Body of pancreas (tissue), 4 donors: ENCODE data around the gene PRSS53. TPM values are rescaled to one million over a fixed set of nuclear protein-coding genes. Genes with fewer than 3 reads are reported as not detected.

Experiments used
- ATAC-seq: fragments of 150-250 bp; one replicate; pipeline ENCODE4 v1.9.1; 2016
- DNase-seq, 4 donors: peaks; one replicate each; pipeline ENCODE4 v3.0.0-alpha.2; 2019
- H3K27ac ChIP-seq, 4 donors: fragments of 200-600 bp; sonication (generic); 1 replicate in 3 of 4; 2 replicates in 1 of 4; pipeline versions ENCODE4 v1.5.1 to v1.6.1; 2016 to 2019; ENCODE audit warnings: mild to moderate bottlenecking in 1 of 4, mixed read lengths in 1 of 4, moderate library complexity in 1 of 4
- H3K27me3 ChIP-seq, 2 donors: fragments of 200-600 bp; sonication (generic); one replicate each; pipeline ENCODE4 v1.6.0; 2016; ENCODE audit warnings: mild to moderate bottlenecking in 1 of 2
- H3K36me3 ChIP-seq, 2 donors: fragments of 200-600 bp; sonication (generic); replicated peaks in 1 of 2; 2 replicates each; pipeline ENCODE4 v1.5.1; 2016; ENCODE audit warnings: low read depth in 2 of 2; ENCODE audit not compliant: insufficient read depth in 1 of 2
- H3K4me1 ChIP-seq: fragments of 200-600 bp; sonication (generic); one replicate; pipeline ENCODE4 v1.6.0; 2016
- H3K4me3 ChIP-seq, 2 donors: fragments of 200-600 bp; sonication (generic); 1 replicate in 1 of 2; 2 replicates in 1 of 2; pipeline ENCODE4 v1.5.1; 2016 to 2019
- H3K9me3 ChIP-seq, 3 donors: fragments of 200-600 bp; sonication (generic); 1 replicate in 2 of 3; 2 replicates in 1 of 3; pipeline ENCODE4 v1.5.1; 2016
- POLR2A ChIP-seq, 3 donors: fragments of 450-650 bp; IDR thresholded peaks; one replicate each; pipeline ENCODE4 v1.6.1; 2016; ENCODE audit warnings: antibody characterized with exemption in 3 of 3, mild to moderate bottlenecking in 2 of 3
- WGBS, 2 donors: methylation state at CpG; one replicate each; pipeline ENCODE4 v1.1.5; 2017; 5-methylcytosine and 5-hydroxymethylcytosine counted together
- intact Hi-C: fragments of 100-400 bp; cut with DNase I; formaldehyde crosslinking; loops from one replicate; pipeline ENCODE4 v1.15.1; 2023
- total RNA-seq, 2 donors: library from RNA; depleted of rRNA; stranded (reverse); fragments of >200 nt; gene quantifications; one replicate each; pipeline ENCODE4 v1.1.0, GENCODE V29; 2016
- TF ChIP-seq, protein P1 (sequence below), 7 experiments: fragments of 450-650 bp in 4 of 7; fragments of 200-600 bp in 3 of 7; sonication (generic) in 3 of 7; IDR thresholded peaks; one replicate each; pipeline ENCODE4 v1.5.1; 2016 to 2019; ENCODE audit warnings: antibody characterized with exemption in 7 of 7

The PRSS53 gene
- total RNA-seq, 2 donors from 2014 or later = 3.0 to 6.0 TPM

DNA sequence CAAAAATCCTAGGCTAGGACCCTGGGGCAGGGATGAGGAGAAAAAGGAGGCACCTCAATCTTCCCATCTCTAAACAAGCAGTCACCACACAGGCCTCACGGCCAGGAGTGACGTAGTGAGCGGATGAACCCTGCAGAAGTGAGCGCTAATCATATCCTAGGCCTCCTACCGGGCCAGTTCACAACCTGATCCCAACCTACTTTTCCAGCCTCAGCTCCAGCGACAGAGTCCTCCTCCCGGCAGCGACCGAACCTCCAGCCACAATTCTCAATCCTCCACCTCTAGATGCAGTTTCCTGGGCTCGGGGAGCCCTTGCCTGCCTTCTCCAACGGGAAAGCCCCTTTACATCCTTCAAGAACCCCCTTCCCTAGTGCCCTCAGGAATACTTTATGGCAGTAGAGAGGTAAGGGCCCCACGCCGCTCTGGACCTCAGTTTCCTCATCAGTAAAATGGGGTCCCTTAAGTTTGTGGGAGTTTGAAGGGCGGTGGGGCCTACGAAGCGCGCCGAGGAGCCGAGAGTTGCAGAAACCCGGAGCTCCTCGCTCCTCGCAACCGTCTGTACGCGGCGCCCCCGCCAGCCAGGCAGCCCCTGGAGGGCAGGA, 16.1 kb downstream of the PRSS53 start:
- ATAC-seq (no peak), DNase-seq (no peak)
- intact Hi-C loops = loop anchor here (10.0 kb wide), 1 partner anchor 72 kb away; no protein-coding TSS in a partner anchor

DNA sequence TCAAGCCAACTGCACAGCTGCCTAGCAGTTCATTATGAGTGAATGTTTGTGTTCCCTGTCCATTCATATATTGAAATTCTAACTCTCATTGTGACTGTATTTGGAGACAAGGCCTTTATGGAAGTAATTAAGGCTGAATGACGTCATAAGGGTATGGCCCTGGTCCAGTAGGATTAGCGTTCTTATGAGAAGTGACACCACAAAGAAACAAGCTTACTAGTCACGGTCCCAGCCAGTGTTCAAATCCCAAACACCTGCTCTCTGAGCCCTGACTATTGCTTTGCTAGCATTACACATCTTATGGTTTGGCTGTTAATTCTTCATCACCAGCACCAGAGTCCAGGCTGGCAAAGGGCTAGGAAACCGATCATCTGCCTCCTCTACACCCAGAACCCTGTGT, 16.9 kb downstream of the PRSS53 start:
- intact Hi-C loops = loop anchor here (10.0 kb wide), 1 partner anchor 73 kb away; no protein-coding TSS in a partner anchor

More for the DNA sequence above, 16.1 kb downstream of the PRSS53 start:
- 2 to 5% methylated on average over 14 to 27 of the region's 27 CpGs for WGBS, 2 donors
- H3K4me3 ChIP-seq = peak overlapping the region; percentile 61 to 99
- peaks cover 0 to 7% of the 10 kb centered on the region in 2 donors for H3K36me3 ChIP-seq
- H3K27ac ChIP-seq = peak overlapping the region; percentile 88 to 93 (median 90)
- no peaks in the 10 kb centered on the region for H3K9me3 ChIP-seq
- TF ChIP-seq POLR2A (IDR thresholded peaks at IDR 0.05) = no peak
- TF ChIP-seq, protein P1, sequence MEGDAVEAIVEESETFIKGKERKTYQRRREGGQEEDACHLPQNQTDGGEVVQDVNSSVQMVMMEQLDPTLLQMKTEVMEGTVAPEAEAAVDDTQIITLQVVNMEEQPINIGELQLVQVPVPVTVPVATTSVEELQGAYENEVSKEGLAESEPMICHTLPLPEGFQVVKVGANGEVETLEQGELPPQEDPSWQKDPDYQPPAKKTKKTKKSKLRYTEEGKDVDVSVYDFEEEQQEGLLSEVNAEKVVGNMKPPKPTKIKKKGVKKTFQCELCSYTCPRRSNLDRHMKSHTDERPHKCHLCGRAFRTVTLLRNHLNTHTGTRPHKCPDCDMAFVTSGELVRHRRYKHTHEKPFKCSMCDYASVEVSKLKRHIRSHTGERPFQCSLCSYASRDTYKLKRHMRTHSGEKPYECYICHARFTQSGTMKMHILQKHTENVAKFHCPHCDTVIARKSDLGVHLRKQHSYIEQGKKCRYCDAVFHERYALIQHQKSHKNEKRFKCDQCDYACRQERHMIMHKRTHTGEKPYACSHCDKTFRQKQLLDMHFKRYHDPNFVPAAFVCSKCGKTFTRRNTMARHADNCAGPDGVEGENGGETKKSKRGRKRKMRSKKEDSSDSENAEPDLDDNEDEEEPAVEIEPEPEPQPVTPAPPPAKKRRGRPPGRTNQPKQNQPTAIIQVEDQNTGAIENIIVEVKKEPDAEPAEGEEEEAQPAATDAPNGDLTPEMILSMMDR (IDR thresholded peaks at IDR 0.05) = no peak
- H3K4me1 ChIP-seq = peaks cover 25% of the 10 kb centered on the region
- H3K27me3 ChIP-seq = no peaks in the 10 kb centered on the region

GRCh38 chr16:31067342-31067741, 21.4 kb downstream of the PRSS53 start:
- H3K27ac ChIP-seq = no peak overlapping the region
- H3K36me3 ChIP-seq = peaks cover 0 to 3% of the 10 kb centered on the region in 2 donors
- no peaks in the 10 kb centered on the region for H3K9me3 ChIP-seq
- intact Hi-C loops = no loop called here
- no peak overlapping the region for H3K4me3 ChIP-seq
- DNase-seq (no peak), ATAC-seq (no peak)
- TF ChIP-seq, protein P1 (IDR thresholded peaks at IDR 0.05) = no peak
- peaks cover 7% of the 10 kb centered on the region for H3K4me1 ChIP-seq
- H3K27me3 ChIP-seq = no peaks in the 10 kb centered on the region
- WGBS, 2 donors = 80 to 85% methylated on average over 3 of the region's 3 CpGs

More for the DNA sequence above, 16.9 kb downstream of the PRSS53 start:
- 36 to 42% methylated on average over 4 of the region's 4 CpGs for WGBS, 2 donors
- Histone ChIP-seq H3K4me1 (peaks cover 25% of the 10 kb centered on the region), H3K27me3 (no peaks in the 10 kb centered on the region), H3K36me3 (peaks cover 0 to 2% of the 10 kb centered on the region in 2 donors), H3K9me3 (no peaks in the 10 kb centered on the region), H3K27ac (no peak overlapping the region), H3K4me3 (no peak overlapping the region)
- no peak for ATAC-seq
- no peak for TF ChIP-seq POLR2A (IDR thresholded peaks at IDR 0.05)
- TF ChIP-seq, protein P1 (IDR thresholded peaks at IDR 0.05) = no peak
- no peak for DNase-seq

DNA sequence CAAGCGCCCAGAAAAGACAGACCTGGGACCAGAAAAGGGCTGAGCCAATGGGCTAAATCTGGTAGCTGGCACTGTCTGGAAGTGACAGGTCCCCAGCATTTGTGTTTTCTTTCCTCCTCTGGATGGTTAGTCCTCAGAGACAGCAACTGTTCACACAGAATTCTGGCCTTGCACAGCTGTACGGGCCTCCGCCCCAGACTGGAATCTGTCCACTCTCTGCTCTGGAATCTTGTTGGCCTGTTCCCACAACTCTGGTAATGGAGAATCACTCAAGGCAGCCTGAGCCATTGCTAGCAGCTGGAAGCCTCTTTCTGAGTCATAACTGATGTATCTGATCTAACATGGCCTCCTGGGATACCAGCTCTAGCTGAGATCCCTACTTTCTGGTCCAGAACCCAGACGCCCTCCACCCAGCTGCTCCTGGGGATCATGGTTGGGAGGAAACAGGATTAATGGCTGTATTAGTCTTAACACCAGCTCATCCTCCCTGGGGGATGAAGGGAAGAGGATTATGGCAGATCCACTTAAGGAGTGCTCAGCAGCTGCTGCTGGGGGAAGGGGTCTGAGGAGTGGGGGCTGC, 23.8 kb downstream of the PRSS53 start:
- Histone ChIP-seq H3K27me3 (no peaks in the 10 kb centered on the region), H3K4me1 (no peaks in the 10 kb centered on the region), H3K9me3 (no peaks in the 10 kb centered on the region), H3K36me3 (peaks cover 3 to 7% of the 10 kb centered on the region in 2 donors), H3K4me3 (no peak overlapping the region), H3K27ac (no peak overlapping the region)
- DNase-seq = peak in 2 of 4 donors; percentile 26 to 56
- TF ChIP-seq, protein P1 (IDR thresholded peaks at IDR 0.05) = no peak
- TF ChIP-seq POLR2A (IDR thresholded peaks at IDR 0.05) = no peak
- peak; percentile 48 for ATAC-seq
- 74 to 92% methylated on average over 4 of the region's 4 CpGs for WGBS, 2 donors
- intact Hi-C loops = no loop called here
